ENCODE results near the gene POLR3G. TPM values are rescaled to one million over a fixed set of nuclear protein-coding genes. Genes with fewer than 3 reads are reported as not detected.

The POLR3G gene
- total and polyA plus RNA-seq, 2 of the 13 experiments (the other 11 are each of a cell fraction or from before 2014, with no cell fraction given), result 1.2 to 7.3 TPM

- TF ChIP-seq AGO1 (IDR thresholded peaks at IDR 0.05; ENCODE audit: low read depth, low read length, poor library complexity, severe bottlenecking) (peak; percentile 23), DNMT1 (CRISPR knock-in tag; IDR thresholded peaks at IDR 0.05) (peak; percentile 79; the same call in 1 of the 2 replicates), ZNF878 (CRISPR knock-in tag; IDR thresholded peaks at IDR 0.05) (peak; percentile 85), MIER2 (CRISPR knock-in tag; IDR thresholded peaks at IDR 0.05) (no peak), DDIT3 (CRISPR knock-in tag; IDR thresholded peaks at IDR 0.05) (no peak), RCOR2 (CRISPR knock-in tag; IDR thresholded peaks at IDR 0.05) (no peak), KDM6A (CRISPR knock-in tag; IDR thresholded peaks at IDR 0.05; ENCODE audit: low read depth) (0 out of 2 replicates have a peak, but pooled peaks have one; percentile 10), EZH2 (conservative IDR thresholded peaks at IDR 0.05; ENCODE audit: low read depth, low read length) (no peak), ZNF574 (CRISPR knock-in tag; IDR thresholded peaks at IDR 0.05) (peak; percentile 50), KMT2B (CRISPR knock-in tag; IDR thresholded peaks at IDR 0.05) (peak; percentile 78; the same call in 1 of the 2 replicates), SMAD1 (CRISPR knock-in tag; IDR thresholded peaks at IDR 0.05; ENCODE audit: borderline replicate concordance, low read depth) (peak; percentile 37; the same call in 1 of the 2 replicates), HNF4A (CRISPR knock-in tag; IDR thresholded peaks at IDR 0.05) (peak; percentile 52), HDAC1 (CRISPR knock-in tag; IDR thresholded peaks at IDR 0.05) (peak; percentile 78), ZMYM4 (CRISPR knock-in tag; IDR thresholded peaks at IDR 0.05) (peak; percentile 97)
- TF ChIP-seq, protein P1, sequence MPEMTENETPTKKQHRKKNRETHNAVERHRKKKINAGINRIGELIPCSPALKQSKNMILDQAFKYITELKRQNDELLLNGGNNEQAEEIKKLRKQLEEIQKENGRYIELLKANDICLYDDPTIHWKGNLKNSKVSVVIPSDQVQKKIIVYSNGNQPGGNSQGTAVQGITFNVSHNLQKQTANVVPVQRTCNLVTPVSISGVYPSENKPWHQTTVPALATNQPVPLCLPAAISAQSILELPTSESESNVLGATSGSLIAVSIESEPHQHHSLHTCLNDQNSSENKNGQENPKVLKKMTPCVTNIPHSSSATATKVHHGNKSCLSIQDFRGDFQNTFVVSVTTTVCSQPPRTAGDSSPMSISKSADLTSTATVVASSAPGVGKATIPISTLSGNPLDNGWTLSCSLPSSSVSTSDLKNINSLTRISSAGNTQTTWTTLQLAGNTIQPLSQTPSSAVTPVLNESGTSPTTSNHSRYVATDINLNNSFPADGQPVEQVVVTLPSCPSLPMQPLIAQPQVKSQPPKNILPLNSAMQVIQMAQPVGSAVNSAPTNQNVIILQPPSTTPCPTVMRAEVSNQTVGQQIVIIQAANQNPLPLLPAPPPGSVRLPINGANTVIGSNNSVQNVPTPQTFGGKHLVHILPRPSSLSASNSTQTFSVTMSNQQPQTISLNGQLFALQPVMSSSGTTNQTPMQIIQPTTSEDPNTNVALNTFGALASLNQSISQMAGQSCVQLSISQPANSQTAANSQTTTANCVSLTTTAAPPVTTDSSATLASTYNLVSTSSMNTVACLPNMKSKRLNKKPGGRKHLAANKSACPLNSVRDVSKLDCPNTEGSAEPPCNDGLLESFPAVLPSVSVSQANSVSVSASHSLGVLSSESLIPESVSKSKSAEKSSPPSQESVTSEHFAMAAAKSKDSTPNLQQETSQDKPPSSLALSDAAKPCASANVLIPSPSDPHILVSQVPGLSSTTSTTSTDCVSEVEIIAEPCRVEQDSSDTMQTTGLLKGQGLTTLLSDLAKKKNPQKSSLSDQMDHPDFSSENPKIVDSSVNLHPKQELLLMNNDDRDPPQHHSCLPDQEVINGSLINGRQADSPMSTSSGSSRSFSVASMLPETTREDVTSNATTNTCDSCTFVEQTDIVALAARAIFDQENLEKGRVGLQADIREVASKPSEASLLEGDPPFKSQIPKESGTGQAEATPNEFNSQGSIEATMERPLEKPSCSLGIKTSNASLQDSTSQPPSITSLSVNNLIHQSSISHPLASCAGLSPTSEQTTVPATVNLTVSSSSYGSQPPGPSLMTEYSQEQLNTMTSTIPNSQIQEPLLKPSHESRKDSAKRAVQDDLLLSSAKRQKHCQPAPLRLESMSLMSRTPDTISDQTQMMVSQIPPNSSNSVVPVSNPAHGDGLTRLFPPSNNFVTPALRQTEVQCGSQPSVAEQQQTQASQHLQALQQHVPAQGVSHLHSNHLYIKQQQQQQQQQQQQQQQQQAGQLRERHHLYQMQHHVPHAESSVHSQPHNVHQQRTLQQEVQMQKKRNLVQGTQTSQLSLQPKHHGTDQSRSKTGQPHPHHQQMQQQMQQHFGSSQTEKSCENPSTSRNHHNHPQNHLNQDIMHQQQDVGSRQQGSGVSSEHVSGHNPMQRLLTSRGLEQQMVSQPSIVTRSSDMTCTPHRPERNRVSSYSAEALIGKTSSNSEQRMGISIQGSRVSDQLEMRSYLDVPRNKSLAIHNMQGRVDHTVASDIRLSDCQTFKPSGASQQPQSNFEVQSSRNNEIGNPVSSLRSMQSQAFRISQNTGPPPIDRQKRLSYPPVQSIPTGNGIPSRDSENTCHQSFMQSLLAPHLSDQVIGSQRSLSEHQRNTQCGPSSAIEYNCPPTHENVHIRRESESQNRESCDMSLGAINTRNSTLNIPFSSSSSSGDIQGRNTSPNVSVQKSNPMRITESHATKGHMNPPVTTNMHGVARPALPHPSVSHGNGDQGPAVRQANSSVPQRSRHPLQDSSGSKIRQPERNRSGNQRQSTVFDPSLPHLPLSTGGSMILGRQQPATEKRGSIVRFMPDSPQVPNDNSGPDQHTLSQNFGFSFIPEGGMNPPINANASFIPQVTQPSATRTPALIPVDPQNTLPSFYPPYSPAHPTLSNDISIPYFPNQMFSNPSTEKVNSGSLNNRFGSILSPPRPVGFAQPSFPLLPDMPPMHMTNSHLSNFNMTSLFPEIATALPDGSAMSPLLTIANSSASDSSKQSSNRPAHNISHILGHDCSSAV (CRISPR knock-in tag; IDR thresholded peaks at IDR 0.05; ENCODE audit: borderline replicate concordance), result no peak; the same call in 1 of the 2 replicates
- TF ChIP-seq, protein P2, sequence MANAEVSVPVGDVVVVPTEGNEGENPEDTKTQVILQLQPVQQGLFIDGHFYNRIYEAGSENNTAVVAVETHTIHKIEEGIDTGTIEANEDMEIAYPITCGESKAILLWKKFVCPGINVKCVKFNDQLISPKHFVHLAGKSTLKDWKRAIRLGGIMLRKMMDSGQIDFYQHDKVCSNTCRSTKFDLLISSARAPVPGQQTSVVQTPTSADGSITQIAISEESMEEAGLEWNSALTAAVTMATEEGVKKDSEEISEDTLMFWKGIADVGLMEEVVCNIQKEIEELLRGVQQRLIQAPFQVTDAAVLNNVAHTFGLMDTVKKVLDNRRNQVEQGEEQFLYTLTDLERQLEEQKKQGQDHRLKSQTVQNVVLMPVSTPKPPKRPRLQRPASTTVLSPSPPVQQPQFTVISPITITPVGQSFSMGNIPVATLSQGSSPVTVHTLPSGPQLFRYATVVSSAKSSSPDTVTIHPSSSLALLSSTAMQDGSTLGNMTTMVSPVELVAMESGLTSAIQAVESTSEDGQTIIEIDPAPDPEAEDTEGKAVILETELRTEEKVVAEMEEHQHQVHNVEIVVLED (CRISPR knock-in tag; IDR thresholded peaks at IDR 0.05; ENCODE audit: borderline replicate concordance), result peak; percentile 99
These were observed 54.7 kb downstream of the POLR3G start, which contains the start of gene LYSMD3 (continued) for GRCh38 chr5:90529194-90529938.

All from HepG2 (cell line).